ENCODE measurements around the gene PER1. TPM values are rescaled to one million over a fixed set of nuclear protein-coding genes. Genes with fewer than 3 reads are reported as not detected.

The PER1 gene
- total and polyA plus RNA-seq, 2 of the 13 experiments (the other 11 are each of a cell fraction or from before 2014, with no cell fraction given): 2.6 to 3.6 TPM

- TF ChIP-seq CTCF (CRISPR knock-in tag; IDR thresholded peaks at IDR 0.05) (no peak), CHCHD3 (CRISPR knock-in tag; IDR thresholded peaks at IDR 0.05) (no peak), ATF4 (CRISPR knock-in tag; IDR thresholded peaks at IDR 0.05) (no peak; a peak in 1 of 4 replicates), ZNF816 (CRISPR knock-in tag; IDR thresholded peaks at IDR 0.05; ENCODE audit: borderline replicate concordance) (no peak), ZBTB21 (CRISPR knock-in tag; IDR thresholded peaks at IDR 0.05) (peak; percentile 80), FIP1L1 (IDR thresholded peaks at IDR 0.05; ENCODE audit: borderline replicate concordance, insufficient read depth, low read depth, low read length) (no peak), ZNF224 (CRISPR knock-in tag; IDR thresholded peaks at IDR 0.05) (no peak), ZNF691 (CRISPR knock-in tag; IDR thresholded peaks at IDR 0.05; ENCODE audit: borderline replicate concordance, low read depth) (no peak), ZNF431 (CRISPR knock-in tag; IDR thresholded peaks at IDR 0.05; ENCODE audit: borderline replicate concordance, low read depth) (0 out of 2 replicates have a peak, but pooled peaks have one; percentile 39), BRF2 (CRISPR knock-in tag; IDR thresholded peaks at IDR 0.05) (no peak), KLF9 (CRISPR knock-in tag; IDR thresholded peaks at IDR 0.05; ENCODE audit: low read depth) (no peak), STAG1 (CRISPR knock-in tag; IDR thresholded peaks at IDR 0.05) (no peak), ZXDC (CRISPR knock-in tag; IDR thresholded peaks at IDR 0.05) (no peak), ZFY (CRISPR knock-in tag; IDR thresholded peaks at IDR 0.05) (no peak), HNRNPK (IDR thresholded peaks at IDR 0.05; ENCODE audit: low read depth, low read length, poor library complexity, severe bottlenecking) (no peak), DPF2 (CRISPR knock-in tag; IDR thresholded peaks at IDR 0.05; ENCODE audit: borderline replicate concordance, low read depth) (no peak)
Observed at GRCh38 chr17:8153957-8154607, 1.9 kb upstream of the PER1 start (continued).

Measured in HepG2 (cell line).